Cardiac muscle cell (in vitro differentiated cells and primary cell): Measurements from ENCODE around the gene ITGB8. TPM values are rescaled to one million over a fixed set of nuclear protein-coding genes. Genes with fewer than 3 reads are reported as not detected.

Experiments
- DNase-seq, 2 donors: peaks; one replicate each; pipeline versions ENCODE4 v3.0.0 to v3.0.0-alpha.2; 2010 to 2017; ENCODE audit warnings: low read depth in 1 of 2, low spot score in 1 of 2
- H3K27ac ChIP-seq: fragments of 200-600 bp; sonication (generic); 2 replicates; pipeline ENCODE4 v1.5.1; 2016
- H3K27me3 ChIP-seq: fragments of 200-600 bp; sonication (generic); 2 replicates; pipeline ENCODE4 v1.6.0; 2016; ENCODE audit warnings: control low read depth
- H3K36me3 ChIP-seq: fragments of 200-600 bp; sonication (generic); 2 replicates; pipeline ENCODE4 v1.5.1; 2016; ENCODE audit warnings: control low read depth
- H3K4me1 ChIP-seq: fragments of 200-600 bp; sonication (generic); 2 replicates; pipeline ENCODE4 v1.8.1; 2017; ENCODE audit warnings: low read depth, mild to moderate bottlenecking, mixed run types
- H3K4me3 ChIP-seq: fragments of 200-600 bp; sonication (generic); 2 replicates; pipeline ENCODE4 v1.5.1; 2016; ENCODE audit warnings: mild to moderate bottlenecking
- H3K9me3 ChIP-seq: fragments of 200-600 bp; sonication (generic); 2 replicates; pipeline ENCODE4 v1.5.1; 2017; ENCODE audit warnings: low read depth, mild to moderate bottlenecking, control low read depth
- polyA plus RNA-seq: library from polyadenylated mRNA; unstranded; fragments of >200 nt; fragmentation: Nextera tagmentation; extraction: Ambion mirVana; gene quantifications from 2 replicates; pipeline ENCODE4 v1.2.1, GENCODE V29; 2016
- total RNA-seq: library from RNA; depleted of rRNA; stranded (reverse); fragments of >200 nt; gene quantifications from 2 replicates; pipeline ENCODE4 v1.2.3, GENCODE V29; 2016
- TF ChIP-seq, protein P1 (sequence below): IDR thresholded peaks from 2 replicates; pipeline ENCODE4 v1.5.1; 2012; ENCODE audit warnings: low read depth, mild to moderate bottlenecking, low read length

Gene ITGB8
- total and polyA plus RNA-seq, 2 experiments from 2014 or later: 0.34 to 2.0 TPM

DNA sequence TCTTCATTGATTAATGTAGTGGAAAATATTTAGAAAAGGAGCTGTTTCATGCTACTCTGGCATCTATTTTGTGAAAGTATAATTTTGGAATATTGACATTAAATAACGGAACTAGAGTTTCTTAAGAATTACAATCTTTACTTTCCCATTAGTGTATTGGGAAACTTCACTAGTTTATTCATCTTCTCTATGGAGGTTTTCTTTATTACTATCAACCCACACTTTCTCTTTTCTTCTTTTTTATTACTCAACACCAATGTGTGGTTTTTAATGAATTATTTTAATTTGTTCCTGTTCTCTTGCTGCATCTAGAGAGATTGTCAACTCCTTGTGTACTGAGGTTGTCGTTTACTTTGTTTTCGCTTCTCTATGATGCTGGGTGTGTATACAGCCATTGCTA, 20.4 kb upstream of the ITGB8 start:
- no peak for DNase-seq
- TF ChIP-seq, protein P1, sequence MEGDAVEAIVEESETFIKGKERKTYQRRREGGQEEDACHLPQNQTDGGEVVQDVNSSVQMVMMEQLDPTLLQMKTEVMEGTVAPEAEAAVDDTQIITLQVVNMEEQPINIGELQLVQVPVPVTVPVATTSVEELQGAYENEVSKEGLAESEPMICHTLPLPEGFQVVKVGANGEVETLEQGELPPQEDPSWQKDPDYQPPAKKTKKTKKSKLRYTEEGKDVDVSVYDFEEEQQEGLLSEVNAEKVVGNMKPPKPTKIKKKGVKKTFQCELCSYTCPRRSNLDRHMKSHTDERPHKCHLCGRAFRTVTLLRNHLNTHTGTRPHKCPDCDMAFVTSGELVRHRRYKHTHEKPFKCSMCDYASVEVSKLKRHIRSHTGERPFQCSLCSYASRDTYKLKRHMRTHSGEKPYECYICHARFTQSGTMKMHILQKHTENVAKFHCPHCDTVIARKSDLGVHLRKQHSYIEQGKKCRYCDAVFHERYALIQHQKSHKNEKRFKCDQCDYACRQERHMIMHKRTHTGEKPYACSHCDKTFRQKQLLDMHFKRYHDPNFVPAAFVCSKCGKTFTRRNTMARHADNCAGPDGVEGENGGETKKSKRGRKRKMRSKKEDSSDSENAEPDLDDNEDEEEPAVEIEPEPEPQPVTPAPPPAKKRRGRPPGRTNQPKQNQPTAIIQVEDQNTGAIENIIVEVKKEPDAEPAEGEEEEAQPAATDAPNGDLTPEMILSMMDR: no peak
- H3K9me3 ChIP-seq: no peaks in the 10 kb centered on the region
- no peaks in the 10 kb centered on the region for H3K27me3 ChIP-seq
- no peaks in the 10 kb centered on the region for H3K4me1 ChIP-seq
- no peaks in the 10 kb centered on the region for H3K36me3 ChIP-seq
- H3K4me3 ChIP-seq: no peak overlapping the region
- no peak overlapping the region for H3K27ac ChIP-seq

DNA sequence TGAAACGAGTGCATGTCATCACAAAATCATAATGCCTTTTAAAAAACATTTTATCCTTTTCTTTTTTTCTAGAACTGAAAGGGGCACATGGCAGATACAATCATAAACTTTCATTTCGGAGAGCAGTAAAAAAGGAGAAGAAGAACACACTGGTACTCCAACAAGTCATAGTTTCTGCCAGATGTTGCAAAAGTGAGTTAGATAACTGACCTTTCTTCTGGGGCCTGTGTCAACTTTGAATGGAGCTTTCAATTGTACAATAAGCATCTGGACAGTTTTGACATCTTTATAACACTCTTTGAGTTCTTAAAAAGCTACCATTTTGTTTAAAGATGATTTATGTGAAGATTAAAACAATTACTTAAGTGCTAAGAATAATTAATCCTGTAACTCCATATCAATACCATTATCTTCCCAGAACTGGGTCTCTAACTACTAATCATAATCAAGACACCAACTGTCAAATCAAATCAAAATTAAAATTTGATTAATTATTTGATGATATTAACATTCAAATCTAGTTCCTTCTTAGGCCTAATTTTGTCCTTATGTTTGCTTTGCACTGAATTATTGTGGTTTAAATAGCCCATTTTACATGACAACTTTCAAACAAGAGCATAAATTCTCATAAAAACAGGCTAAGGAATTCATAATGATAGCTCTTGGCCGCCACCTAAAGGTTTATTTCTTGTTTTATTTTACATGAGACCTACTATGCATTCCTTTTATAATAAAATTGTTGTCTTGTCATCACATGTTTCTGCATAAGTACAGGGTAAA, 19.5 kb upstream of the ITGB8 start:
- TF ChIP-seq, protein P1: peak; percentile 48
- no peaks in the 10 kb centered on the region for H3K4me1 ChIP-seq
- H3K27me3 ChIP-seq: no peaks in the 10 kb centered on the region
- H3K27ac ChIP-seq: no peak overlapping the region
- no peaks in the 10 kb centered on the region for H3K9me3 ChIP-seq
- no peaks in the 10 kb centered on the region for H3K36me3 ChIP-seq
- no peak overlapping the region for H3K4me3 ChIP-seq
- peak; percentile 22 to 77 for DNase-seq

DNA sequence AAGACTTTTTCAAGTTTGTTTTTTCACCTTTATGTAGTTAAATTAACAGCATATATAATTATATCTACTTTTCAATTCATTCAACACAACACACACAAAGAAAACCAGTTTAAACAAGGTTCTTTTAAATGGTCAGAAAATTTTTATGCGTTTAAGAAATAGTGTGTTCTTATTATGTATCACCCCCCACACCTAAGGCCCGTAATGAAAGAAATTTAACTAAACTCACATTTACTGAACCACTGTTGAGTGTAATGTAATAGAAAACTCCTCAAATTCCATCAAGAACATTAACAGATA, 19.0 kb upstream of the ITGB8 start:
- TF ChIP-seq, protein P1: peak; percentile 0
- H3K9me3 ChIP-seq: no peaks in the 10 kb centered on the region
- no peaks in the 10 kb centered on the region for H3K27me3 ChIP-seq
- H3K4me3 ChIP-seq: no peak overlapping the region
- H3K36me3 ChIP-seq: no peaks in the 10 kb centered on the region
- H3K4me1 ChIP-seq: no peaks in the 10 kb centered on the region
- no peak for DNase-seq
- no peak overlapping the region for H3K27ac ChIP-seq

DNA sequence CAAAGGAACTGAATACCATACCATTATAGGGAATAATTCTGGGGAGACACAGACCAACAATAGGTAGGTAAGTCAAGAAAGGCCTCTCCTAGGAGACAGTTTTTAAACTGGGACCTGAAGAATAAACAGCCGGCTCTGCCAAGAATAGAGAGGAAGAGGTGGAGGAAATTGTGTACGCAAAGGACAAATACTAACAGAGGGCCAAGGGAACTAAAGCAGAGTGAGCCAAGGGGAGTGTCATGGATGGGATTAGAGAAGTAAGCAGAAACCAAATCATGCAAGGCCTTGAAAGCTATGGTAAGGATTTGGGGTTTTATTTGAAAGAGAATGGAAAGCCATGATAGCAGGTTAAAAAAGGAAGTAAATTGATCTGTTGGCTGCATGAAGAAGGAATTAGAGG, 18.1 kb upstream of the ITGB8 start:
- Histone ChIP-seq H3K9me3 (no peaks in the 10 kb centered on the region), H3K36me3 (no peaks in the 10 kb centered on the region), H3K4me1 (no peaks in the 10 kb centered on the region)

DNA sequence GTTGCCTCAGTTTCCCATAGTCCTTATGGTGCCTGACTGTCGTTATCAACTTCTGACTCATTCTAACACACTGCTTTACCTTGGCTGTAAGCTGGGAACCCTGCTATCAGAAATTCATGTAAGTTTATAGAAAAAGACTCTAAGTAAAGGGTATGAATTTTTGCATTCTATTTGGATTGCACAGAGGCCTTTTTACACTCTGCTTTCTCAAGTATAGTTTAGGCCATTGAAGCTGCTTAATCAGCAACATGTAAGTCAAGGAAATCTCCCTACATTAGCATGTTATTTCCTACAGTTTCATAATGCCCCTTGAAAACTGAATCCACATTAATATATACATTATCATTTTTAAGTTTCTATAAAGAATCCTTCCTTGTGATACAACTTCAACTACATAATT, 17.1 kb upstream of the ITGB8 start:
- no peaks in the 10 kb centered on the region for H3K9me3 ChIP-seq
- no peaks in the 10 kb centered on the region for H3K4me1 ChIP-seq
- H3K4me3 ChIP-seq: no peak overlapping the region
- DNase-seq: no peak
- TF ChIP-seq, protein P1: no peak
- H3K27me3 ChIP-seq: no peaks in the 10 kb centered on the region
- H3K36me3 ChIP-seq: no peaks in the 10 kb centered on the region
- no peak overlapping the region for H3K27ac ChIP-seq

More for the DNA sequence above, 18.1 kb upstream of the ITGB8 start:
- TF ChIP-seq, protein P1: no peak
- DNase-seq: no peak
- Histone ChIP-seq H3K4me3 (no peak overlapping the region), H3K27ac (no peak overlapping the region), H3K27me3 (no peaks in the 10 kb centered on the region)
